T-helper 22 cell (primary cell): ENCODE results near the gene ADAR.

Experiments
- DNase-seq: peaks from one replicate; pipeline ENCODE4 v3.0.0-alpha.2; 2020; ENCODE audit warnings: low read depth

The ADAR gene

GRCh38 chr1:154582885-154583284 lies 25.1 kb downstream of the ADAR start:
- no peak for DNase-seq

GRCh38 chr1:154581766-154582165 lies 26.2 kb downstream of the ADAR start:
- DNase-seq, result no peak

- DNase-seq, result no peak
Observed at GRCh38 chr1:154579374-154579773, 28.6 kb downstream of the ADAR start.

GRCh38 chr1:154578058-154578418 lies 29.9 kb downstream of the ADAR start:
- DNase-seq, result no peak

GRCh38 chr1:154577346-154578057 lies 30.5 kb downstream of the ADAR start:
- DNase-seq, result no peak

GRCh38 chr1:154575951-154576566 lies 31.9 kb downstream of the ADAR start:
- DNase-seq, result no peak

GRCh38 chr1:154575147-154575927 lies 32.6 kb downstream of the ADAR start:
- DNase-seq, result no peak

GRCh38 chr1:154574716-154575115 lies 33.3 kb downstream of the ADAR start:
- DNase-seq, result no peak

GRCh38 chr1:154573168-154573510 lies 34.8 kb downstream of the ADAR start:
- DNase-seq, result no peak

- DNase-seq, result no peak
Observed at GRCh38 chr1:154572468-154573167, 35.4 kb downstream of the ADAR start.

GRCh38 chr1:154571964-154572288 lies 36.1 kb downstream of the ADAR start:
- DNase-seq, result no peak

GRCh38 chr1:154571244-154571963 lies 36.6 kb downstream of the ADAR start:
- DNase-seq, result no peak

GRCh38 chr1:154568157-154568815 lies 39.7 kb downstream of the ADAR start:
- DNase-seq, result no peak

GRCh38 chr1:154567386-154568156 lies 40.4 kb downstream of the ADAR start, which contains the start of gene CHRNB2:
CHRNB2 (plus strand) TSS chr1:154567778; CDS start chr1:154568045, 267 bp downstream.
- DNase-seq, result peak; percentile 38

GRCh38 chr1:154565876-154566275 lies 42.1 kb downstream of the ADAR start:
- no peak for DNase-seq

- peak; percentile 65 for DNase-seq
Observed at GRCh38 chr1:154559466-154560044, 48.4 kb downstream of the ADAR start.

GRCh38 chr1:154558720-154559465 lies 49.1 kb downstream of the ADAR start:
- peak; percentile 100 for DNase-seq

GRCh38 chr1:154557939-154558719 lies 49.9 kb downstream of the ADAR start, which contains the start of gene UBE2Q1:
UBE2Q1 (minus strand) TSS chr1:154558662; CDS start chr1:154558553, 109 bp downstream.
- DNase-seq, result peak; percentile 24
